Heart right ventricle (tissue), 16 donors: ENCODE measurements around the gene TCF3. TPM values are rescaled to one million over a fixed set of nuclear protein-coding genes. Genes with fewer than 3 reads are reported as not detected.

ENCODE experiments used
- ATAC-seq, 8 donors: fragments of 200-7000 bp; cut with Tn5 transposase; one replicate each; pipeline ENCODE4 v1.9.1; 2020; ENCODE audit warnings: mild to moderate bottlenecking in 8 of 8, moderate library complexity in 8 of 8, moderate number of reproducible peaks in 1 of 8
- DNase-seq, 2 donors: peaks; one replicate each; pipeline ENCODE4 v3.0.0-alpha.2; 2020
- H3K27ac ChIP-seq, 10 donors: fragments of 200-600 bp; sonication (generic) in 2 of 10; one replicate each; pipeline versions ENCODE4 v1.5.0 to v1.8.0; 2020 to 2022; ENCODE audit warnings: mild to moderate bottlenecking in 3 of 10
- H3K27me3 ChIP-seq, 7 donors: fragments of 200-600 bp; one replicate each; pipeline ENCODE4 v1.8.0; 2021 to 2022; ENCODE audit warnings: mild to moderate bottlenecking in 2 of 7
- H3K36me3 ChIP-seq, 9 donors: fragments of 200-600 bp; sonication (generic) in 1 of 9; one replicate each; pipeline versions ENCODE4 v1.5.0 to v1.8.0; 2020 to 2022; ENCODE audit warnings: mild to moderate bottlenecking in 2 of 9
- H3K4me1 ChIP-seq, 9 donors: fragments of 200-600 bp; sonication (generic) in 1 of 9; one replicate each; pipeline versions ENCODE4 v1.5.0 to v1.8.0; 2020 to 2022; ENCODE audit warnings: mild to moderate bottlenecking in 4 of 9
- H3K4me3 ChIP-seq, 10 donors: fragments of 200-600 bp; sonication (generic) in 2 of 10; one replicate each; pipeline versions ENCODE4 v1.5.0 to v1.8.0; 2020 to 2022; ENCODE audit warnings: mild to moderate bottlenecking in 7 of 10, moderate library complexity in 2 of 10
- H3K9me3 ChIP-seq, 11 donors: fragments of 200-600 bp in 10 of 11; sonication (generic) in 2 of 11; one replicate each; pipeline versions ENCODE4 v1.5.0 to v1.8.0; 2013 to 2022; ENCODE audit warnings: mild to moderate bottlenecking in 2 of 11, control low read depth in 1 of 11, moderate library complexity in 1 of 11
- WGBS, 2 donors: extraction: QIAGEN DNeasy Blood & Tissue Kit; methylation state at CpG; one replicate each; pipeline ENCODE4 v1.1.7; 2013; ENCODE audit warnings: inconsistent platforms in 1 of 2; 5-methylcytosine and 5-hydroxymethylcytosine counted together
- intact Hi-C, 10 donors: fragments of 100-400 bp; cut with DNase I; formaldehyde crosslinking; loops; one replicate each; pipeline versions ENCODE4 v1.11.1 to v1.14.2; 2022
- polyA plus RNA-seq, 2 donors: library from polyadenylated mRNA; stranded (reverse); fragments of 200-250 nt; gene quantifications; one replicate each; pipeline ENCODE4 v1.2.3, GENCODE V29; 2013
- total RNA-seq, 10 donors: library from RNA; stranded (reverse); fragmentation: NEBNext Ultra II Directional in 3 of 10; extraction: Animal tissue kit (Norgen Biotek cat#: 25700) in 3 of 10; gene quantifications; one replicate each; pipeline versions ENCODE4 v1.2.1 to v1.2.4, GENCODE V29; 2021 to 2023
- TF ChIP-seq, protein P1 (sequence below), 9 donors: fragments of 200-600 bp; sonication (generic) in 2 of 9; IDR thresholded peaks; one replicate each; pipeline versions ENCODE4 v1.5.0 to v1.8.0; 2021 to 2022; ENCODE audit warnings: antibody characterized with exemption in 9 of 9, mild to moderate bottlenecking in 5 of 9, moderate library complexity in 1 of 9
- donor health status: Arrhythmogenic right ventricular cardiomyopathy.
- donor health status: ischemic (EF 13 %, LVEDD 7.1; RV severe dilation, severe dysfunction).
- donor health status: healthy with polysubstance abuse.
- donor health status: DM: no; HTN: yes; CAD: no.
- donor health status: DM: no; HTN: no; CAD: no.
- donor health status: ischemic (EF 25% LVEDD 6.9; RV normal size, moderate dysfunction).
- donor health status: ischemic (EF 25% LVEDD 5.7; RV mildly dilated, moderate dysfunction).
- donor health status: healthy.
- donor health status: DM: yes; HTN: yes; CAD: no.
- donor health status: Ischemic cardiomyopathy.
- donor health status: ischemic (EF 35%, LVEDD 5.7; RV mildly dilated, moderate dysfunction).
- donor health status: nonischemic (EF 11% LVEDD 7.7; RV severe dilation, severe dysfunction).
- donor health status: DM: yes; HTN: yes; CAD: no.
- donor health status: PGD.
- donor health status: ischemic (EF 29% LVEDD 5.4; RV normal size, mild dysfunction).
- donor health status: nonischemic (EF 23%, LVEDD 6.1; RV moderate dilation, normal function).

Gene TCF3
- total and polyA plus RNA-seq, 12 donors: 12.4 to 38.1 (median 19.5) TPM

DNA sequence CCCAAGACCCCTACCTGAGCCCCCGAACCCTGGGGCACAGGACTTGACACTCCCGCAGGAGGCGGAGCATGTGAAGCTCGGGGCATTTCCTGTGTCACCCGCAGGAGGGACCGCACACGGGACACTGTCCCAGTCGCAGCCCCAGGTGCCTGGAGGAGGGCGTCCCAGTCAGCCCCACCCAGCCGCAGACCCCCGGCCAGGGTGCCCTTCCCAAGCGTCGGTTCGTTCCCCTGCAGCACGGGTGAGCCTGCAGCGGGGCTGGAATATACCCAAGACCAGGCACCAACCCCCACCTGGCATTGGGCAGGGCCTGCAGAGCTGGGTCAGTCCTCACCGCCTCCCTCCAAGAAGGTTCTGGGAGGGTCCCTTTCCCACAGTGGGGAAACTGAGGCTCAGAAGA lies 21.6 kb downstream of the TCF3 start:
- H3K4me1 ChIP-seq: no peaks in the 10 kb centered on the region
- H3K9me3 ChIP-seq: peaks cover 0 to 8% (median 0%) of the 10 kb centered on the region in 11 donors
- WGBS, 2 donors: 88 to 97% methylated on average over 17 of the region's 17 CpGs
- DNase-seq: no peak
- H3K27me3 ChIP-seq: no peaks in the 10 kb centered on the region
- TF ChIP-seq, protein P1, sequence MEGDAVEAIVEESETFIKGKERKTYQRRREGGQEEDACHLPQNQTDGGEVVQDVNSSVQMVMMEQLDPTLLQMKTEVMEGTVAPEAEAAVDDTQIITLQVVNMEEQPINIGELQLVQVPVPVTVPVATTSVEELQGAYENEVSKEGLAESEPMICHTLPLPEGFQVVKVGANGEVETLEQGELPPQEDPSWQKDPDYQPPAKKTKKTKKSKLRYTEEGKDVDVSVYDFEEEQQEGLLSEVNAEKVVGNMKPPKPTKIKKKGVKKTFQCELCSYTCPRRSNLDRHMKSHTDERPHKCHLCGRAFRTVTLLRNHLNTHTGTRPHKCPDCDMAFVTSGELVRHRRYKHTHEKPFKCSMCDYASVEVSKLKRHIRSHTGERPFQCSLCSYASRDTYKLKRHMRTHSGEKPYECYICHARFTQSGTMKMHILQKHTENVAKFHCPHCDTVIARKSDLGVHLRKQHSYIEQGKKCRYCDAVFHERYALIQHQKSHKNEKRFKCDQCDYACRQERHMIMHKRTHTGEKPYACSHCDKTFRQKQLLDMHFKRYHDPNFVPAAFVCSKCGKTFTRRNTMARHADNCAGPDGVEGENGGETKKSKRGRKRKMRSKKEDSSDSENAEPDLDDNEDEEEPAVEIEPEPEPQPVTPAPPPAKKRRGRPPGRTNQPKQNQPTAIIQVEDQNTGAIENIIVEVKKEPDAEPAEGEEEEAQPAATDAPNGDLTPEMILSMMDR (IDR thresholded peaks at IDR 0.05): no peak
- intact Hi-C loops: no loop called here
- no peak overlapping the region for H3K27ac ChIP-seq
- no peak overlapping the region for H3K4me3 ChIP-seq
- peaks cover 0 to 59% (median 19%) of the 10 kb centered on the region in 9 donors for H3K36me3 ChIP-seq
- peak in 1 of 8 donors; percentile 21 for ATAC-seq

DNA sequence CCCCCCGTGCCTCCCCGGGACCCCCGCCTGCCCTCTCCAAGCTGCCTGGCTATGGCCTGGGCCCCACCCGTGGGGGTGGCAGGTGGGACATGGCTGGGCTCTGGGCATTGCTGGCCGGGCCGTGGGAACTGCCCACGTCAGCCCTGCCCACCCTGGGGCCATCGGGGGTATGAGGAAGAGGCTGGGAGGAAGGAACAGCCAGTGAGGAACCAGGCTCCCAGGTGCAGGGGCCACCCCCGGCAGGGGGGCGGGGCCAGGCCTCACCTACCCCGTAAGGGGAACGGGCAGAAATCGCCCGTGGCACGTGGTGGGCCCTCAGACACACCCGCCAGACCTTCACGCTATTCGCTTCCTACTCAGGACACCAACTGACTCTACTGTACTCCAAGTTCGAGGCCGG lies 22.4 kb downstream of the TCF3 start:
- intact Hi-C loops: no loop called here
- DNase-seq (no peak), ATAC-seq (no peak)
- Histone ChIP-seq H3K27me3 (no peaks in the 10 kb centered on the region), H3K4me1 (no peaks in the 10 kb centered on the region), H3K27ac (no peak overlapping the region), H3K4me3 (no peak overlapping the region), H3K36me3 (peaks cover 0 to 59% (median 19%) of the 10 kb centered on the region in 9 donors), H3K9me3 (peaks cover 0 to 6% (median 0%) of the 10 kb centered on the region in 11 donors)
- TF ChIP-seq, protein P1 (IDR thresholded peaks at IDR 0.05): no peak
- 93 to 95% methylated on average over 20 of the region's 20 CpGs for WGBS, 2 donors

DNA sequence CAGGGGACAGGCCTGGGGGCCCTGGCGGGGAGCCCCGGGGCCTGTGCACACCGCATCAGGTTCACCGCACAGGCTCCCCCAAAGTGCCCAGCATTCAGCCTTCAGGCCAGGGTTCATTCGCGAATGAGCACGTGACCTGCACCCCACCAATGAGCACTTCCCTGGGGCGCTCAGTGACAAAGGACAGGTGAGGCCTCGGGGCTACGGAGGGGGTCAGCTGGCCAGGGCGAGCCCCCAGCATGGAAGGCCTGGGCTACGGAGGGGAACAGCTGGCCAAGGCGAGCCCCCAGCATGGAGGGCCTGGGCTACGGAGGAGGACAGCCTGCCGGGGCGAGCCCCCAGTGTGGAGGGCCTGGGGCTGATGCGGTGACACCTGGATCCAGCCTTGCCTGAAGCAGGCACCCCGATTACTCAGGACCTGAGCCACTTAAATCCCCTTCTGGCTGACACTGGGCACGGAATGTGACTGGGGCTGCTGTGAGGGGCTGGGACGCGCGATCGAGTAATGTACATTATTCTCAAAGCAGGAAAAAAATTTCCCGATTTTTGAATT lies 23.1 kb downstream of the TCF3 start:
- DNase-seq: no peak
- WGBS, 2 donors: 97% methylated on average over 24 of the region's 24 CpGs
- Histone ChIP-seq H3K27ac (no peak overlapping the region), H3K36me3 (peaks cover 0 to 59% (median 12%) of the 10 kb centered on the region in 9 donors), H3K9me3 (no peaks in the 10 kb centered on the region), H3K27me3 (no peaks in the 10 kb centered on the region), H3K4me1 (no peaks in the 10 kb centered on the region), H3K4me3 (no peak overlapping the region)
- intact Hi-C loops: no loop called here
- no peak for ATAC-seq
- TF ChIP-seq, protein P1 (IDR thresholded peaks at IDR 0.05): no peak

DNA sequence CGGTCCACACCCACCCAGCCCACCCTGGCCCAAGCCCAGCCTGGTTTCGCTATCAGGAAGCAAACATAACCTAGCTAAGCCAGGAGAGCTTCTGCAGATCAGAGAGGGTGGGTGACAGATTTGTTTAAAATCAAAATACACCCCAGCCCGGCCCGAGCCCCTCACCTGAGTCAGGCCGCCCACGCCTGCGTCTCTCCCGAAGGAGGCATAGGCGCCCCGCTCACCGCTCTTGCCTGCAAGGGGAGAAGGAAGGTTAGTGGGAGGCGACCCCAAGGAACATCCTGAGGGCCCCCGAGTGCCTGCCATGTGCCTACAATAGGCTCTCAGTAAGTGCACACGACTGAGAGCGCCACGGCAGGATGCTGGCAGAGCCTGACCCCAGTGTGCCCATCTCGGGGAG lies 25.2 kb downstream of the TCF3 start:
- intact Hi-C loops: no loop called here
- H3K4me3 ChIP-seq: no peak overlapping the region
- no peak overlapping the region for H3K27ac ChIP-seq
- 94% methylated on average over 17 of the region's 17 CpGs for WGBS, 2 donors
- no peaks in the 10 kb centered on the region for H3K4me1 ChIP-seq
- TF ChIP-seq, protein P1 (IDR thresholded peaks at IDR 0.05): no peak
- no peak for DNase-seq
- no peaks in the 10 kb centered on the region for H3K27me3 ChIP-seq
- ATAC-seq: no peak
- no peaks in the 10 kb centered on the region for H3K9me3 ChIP-seq
- H3K36me3 ChIP-seq: peaks cover 0 to 68% (median 9%) of the 10 kb centered on the region in 9 donors
